Measurements from ENCODE around the gene POLA1. TPM values are rescaled to one million over a fixed set of nuclear protein-coding genes. Genes with fewer than 3 reads are reported as not detected.
"Not testable (repeated sequence)": the region's sequence is repeated elsewhere in the genome, so short reads cannot be mapped to it uniquely, and the experiment has no call there.

POLA1 gene
- total RNA-seq, 1 donor from 2014 or later, result 18.7 TPM

- POLR2A ChIA-PET, result no interaction called here
- intact Hi-C loops (cut with micrococcal nuclease), result no loop called here
- peaks cover 6% of the 10 kb centered on the region for H3K36me3 Mint-ChIP-seq (ENCODE audit: low read depth)
- no peaks in the 10 kb centered on the region for H3K4me1 Mint-ChIP-seq
- CTCF ChIA-PET, result no interaction called here
- no peak for TF ChIP-seq CTCF (IDR thresholded peaks at IDR 0.05)
- H3K27ac Mint-ChIP-seq, result no peak overlapping the region
- DNase-seq (no peak), ATAC-seq (ENCODE audit: low read depth) (no peak)
- H3K9me3 Mint-ChIP-seq, result no peaks in the 10 kb centered on the region
- H3K27me3 Mint-ChIP-seq, result no peaks in the 10 kb centered on the region
- no peak overlapping the region for H3K4me3 Mint-ChIP-seq
Measured at GRCh38 chrX:24790166-24790565, 96.4 kb downstream of the POLA1 start.

- Mint-ChIP-seq H3K27me3 (no peaks in the 10 kb centered on the region), H3K4me1 (no peaks in the 10 kb centered on the region), H3K4me3 (no peak overlapping the region), H3K9me3 (no peaks in the 10 kb centered on the region), H3K36me3 (ENCODE audit: low read depth) (peaks cover 17% of the 10 kb centered on the region), H3K27ac (no peak overlapping the region)
- TF ChIP-seq CTCF (IDR thresholded peaks at IDR 0.05), result no peak
- intact Hi-C loops (cut with micrococcal nuclease), result no loop called here
- ChIA-PET CTCF (no interaction called here), POLR2A (no interaction called here)
- ATAC-seq (ENCODE audit: low read depth) (no peak), DNase-seq (no peak)
Measured at GRCh38 chrX:24796204-24796603, 102.5 kb downstream of the POLA1 start.

GRCh38 chrX:24799078-24799477, 105.4 kb downstream of the POLA1 start:
- TF ChIP-seq CTCF (IDR thresholded peaks at IDR 0.05), result no peak
- peaks cover 27% of the 10 kb centered on the region for H3K36me3 Mint-ChIP-seq (ENCODE audit: low read depth)
- CTCF ChIA-PET, result no interaction called here
- intact Hi-C loops (cut with micrococcal nuclease), result no loop called here
- POLR2A ChIA-PET, result no interaction called here
- no peak overlapping the region for H3K4me3 Mint-ChIP-seq
- no peaks in the 10 kb centered on the region for H3K27me3 Mint-ChIP-seq
- H3K9me3 Mint-ChIP-seq, result no peaks in the 10 kb centered on the region
- H3K4me1 Mint-ChIP-seq, result no peaks in the 10 kb centered on the region
- ATAC-seq (ENCODE audit: low read depth) (no peak), DNase-seq (no peak)
- H3K27ac Mint-ChIP-seq, result no peak overlapping the region

- Mint-ChIP-seq H3K36me3 (ENCODE audit: low read depth) (peaks cover 24% of the 10 kb centered on the region), H3K4me3 (no peak overlapping the region), H3K9me3 (no peaks in the 10 kb centered on the region), H3K27ac (no peak overlapping the region), H3K27me3 (no peaks in the 10 kb centered on the region), H3K4me1 (no peaks in the 10 kb centered on the region)
- DNase-seq, result no peak
- intact Hi-C loops (cut with micrococcal nuclease), result no loop called here
- ATAC-seq (ENCODE audit: low read depth), result no peak
- ChIA-PET POLR2A (no interaction called here), CTCF (no interaction called here)
- TF ChIP-seq CTCF (IDR thresholded peaks at IDR 0.05), result no peak
Measured at GRCh38 chrX:24799565-24799964, 105.8 kb downstream of the POLA1 start.

- no peak for DNase-seq
- Mint-ChIP-seq H3K4me3 (no peak overlapping the region), H3K4me1 (no peaks in the 10 kb centered on the region), H3K9me3 (no peaks in the 10 kb centered on the region), H3K27me3 (no peaks in the 10 kb centered on the region), H3K27ac (no peak overlapping the region), H3K36me3 (ENCODE audit: low read depth) (peaks cover 13% of the 10 kb centered on the region)
- no peak for ATAC-seq (ENCODE audit: low read depth)
- ChIA-PET POLR2A (no interaction called here), CTCF (no interaction called here)
- intact Hi-C loops (cut with micrococcal nuclease), result no loop called here
- no peak for TF ChIP-seq CTCF (IDR thresholded peaks at IDR 0.05)
Measured at GRCh38 chrX:24805201-24805600, 111.5 kb downstream of the POLA1 start.

GRCh38 chrX:24819807-24820206, 126.1 kb downstream of the POLA1 start:
- H3K4me1 Mint-ChIP-seq; H3K9me3 Mint-ChIP-seq; H3K27ac Mint-ChIP-seq; H3K4me3 Mint-ChIP-seq; CTCF ChIA-PET; intact Hi-C loops (cut with micrococcal nuclease); H3K27me3 Mint-ChIP-seq; POLR2A ChIA-PET; DNase-seq; ATAC-seq (ENCODE audit: low read depth): not testable (repeated sequence)
- peaks cover 25% of the 10 kb centered on the region for H3K36me3 Mint-ChIP-seq (ENCODE audit: low read depth)
